GM18511 (cell line): ENCODE measurements around the gene SEC11C.

Experiments
- ATAC-seq: cut with Tn5 transposase; IDR thresholded peaks from one replicate; pipeline ENCODE4 v1.9.1; 2021; ENCODE audit warnings: mild to moderate bottlenecking, moderate library complexity; ENCODE audit not compliant: unreplicated experiment

SEC11C gene

GRCh38 chr18:59143441-59143840 is 3.8 kb downstream of the SEC11C start:
- ATAC-seq = peak; percentile 17

GRCh38 chr18:59144483-59144882 is 4.8 kb downstream of the SEC11C start:
- no peak for ATAC-seq

DNA sequence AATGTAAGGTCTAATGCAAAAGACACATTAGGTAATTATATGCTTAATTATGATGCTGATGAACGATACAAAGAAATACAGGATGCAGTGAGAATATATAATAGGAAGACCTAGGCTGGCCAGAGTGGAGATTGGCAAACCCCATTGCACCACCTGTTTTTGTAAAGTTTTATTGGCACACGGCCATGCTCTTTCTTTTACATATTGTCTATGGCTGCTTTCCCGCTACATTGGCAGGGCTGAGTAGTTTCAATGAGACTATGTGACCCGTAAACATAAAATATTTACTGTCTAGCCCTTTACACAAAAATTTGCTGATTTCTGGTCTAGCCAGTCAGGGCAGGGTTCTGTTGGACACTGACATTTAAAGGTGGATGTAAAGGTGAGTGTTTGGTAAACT is 5.4 kb downstream of the SEC11C start:
- no peak for ATAC-seq

DNA sequence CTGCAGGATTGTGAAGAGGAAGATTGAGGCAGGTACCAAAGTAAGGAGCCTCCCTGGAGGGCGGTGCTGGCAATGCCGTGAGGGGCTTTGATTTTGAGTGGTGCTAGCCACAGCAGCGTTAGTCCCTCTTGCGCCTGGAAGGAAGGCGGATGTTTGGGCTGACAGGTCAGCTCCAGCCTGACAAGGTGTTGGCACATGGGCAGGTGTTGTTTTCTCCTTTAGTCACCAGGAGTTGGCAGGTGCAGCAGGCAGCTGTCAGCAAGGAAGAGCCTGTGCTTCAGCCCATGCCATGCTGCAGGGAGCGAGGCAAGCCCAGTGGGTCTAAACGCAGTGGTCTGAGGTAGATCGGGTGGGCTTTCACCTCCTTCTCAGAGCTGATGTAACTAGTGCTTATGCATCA is 8.5 kb downstream of the SEC11C start:
- no peak for ATAC-seq

GRCh38 chr18:59149007-59149406 is 9.3 kb downstream of the SEC11C start:
- no peak for ATAC-seq

GRCh38 chr18:59149416-59149815 is 9.7 kb downstream of the SEC11C start:
- ATAC-seq = no peak

DNA sequence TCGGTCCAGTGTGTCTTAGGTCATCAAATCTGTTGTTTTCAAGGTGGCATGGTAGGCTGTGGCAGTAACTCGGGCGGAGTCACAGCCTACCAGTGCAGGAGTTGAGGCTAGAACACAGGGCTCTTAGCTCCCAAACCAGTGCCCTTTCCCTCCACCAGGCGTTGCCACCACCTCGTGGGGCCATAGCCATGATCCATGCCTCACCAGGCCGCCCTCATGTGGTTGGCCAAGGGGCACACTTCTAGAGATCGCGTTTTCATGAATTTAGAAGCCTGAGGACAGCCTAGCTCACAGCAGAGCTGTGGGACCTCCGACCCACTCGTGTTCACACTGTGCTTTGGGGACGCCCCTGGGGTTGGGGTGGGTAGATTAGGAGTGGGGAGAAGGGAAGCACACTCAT is 10.6 kb downstream of the SEC11C start:
- ATAC-seq = no peak

DNA sequence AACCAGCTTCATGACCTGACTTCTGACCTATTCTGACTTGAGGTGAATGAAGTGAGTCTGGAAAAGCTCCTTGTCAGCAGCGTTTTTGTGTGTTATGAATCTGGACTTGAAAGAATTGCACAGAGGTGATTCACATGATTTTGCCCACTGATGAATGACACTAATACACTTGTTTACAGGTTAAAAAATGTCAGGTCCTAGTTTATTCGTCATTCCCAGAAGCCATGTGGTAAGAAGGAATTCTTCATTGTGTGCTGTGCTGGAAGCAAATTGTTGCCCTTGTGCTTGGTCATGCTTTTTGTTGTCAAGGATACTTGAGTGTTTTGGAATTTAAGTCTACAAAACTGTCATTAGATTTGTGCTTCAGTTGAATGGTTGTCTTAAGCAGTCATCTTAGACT is 15.5 kb downstream of the SEC11C start:
- ATAC-seq = no peak

- no peak for ATAC-seq
Observed at GRCh38 chr18:59156316-59156715, 16.6 kb downstream of the SEC11C start.

DNA sequence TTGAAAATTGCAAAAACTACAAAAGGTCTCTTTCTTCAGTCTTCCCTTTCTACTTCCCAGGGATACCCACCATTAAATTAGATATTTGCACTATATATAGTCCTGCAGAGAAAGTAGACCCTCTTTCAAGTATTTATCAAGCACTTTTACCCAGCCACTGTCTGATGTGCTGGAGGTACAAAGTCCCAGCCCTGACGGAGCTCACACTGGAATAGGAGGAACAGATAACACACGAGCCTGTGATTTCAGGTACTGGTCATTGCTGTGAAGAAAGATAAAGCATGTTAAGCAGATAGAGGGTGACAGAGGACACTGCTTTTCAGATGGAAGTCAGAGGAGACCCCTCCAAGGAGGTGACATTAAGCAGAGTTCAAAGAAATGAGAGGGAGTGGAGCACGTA is 19.6 kb downstream of the SEC11C start:
- ATAC-seq = no peak

DNA sequence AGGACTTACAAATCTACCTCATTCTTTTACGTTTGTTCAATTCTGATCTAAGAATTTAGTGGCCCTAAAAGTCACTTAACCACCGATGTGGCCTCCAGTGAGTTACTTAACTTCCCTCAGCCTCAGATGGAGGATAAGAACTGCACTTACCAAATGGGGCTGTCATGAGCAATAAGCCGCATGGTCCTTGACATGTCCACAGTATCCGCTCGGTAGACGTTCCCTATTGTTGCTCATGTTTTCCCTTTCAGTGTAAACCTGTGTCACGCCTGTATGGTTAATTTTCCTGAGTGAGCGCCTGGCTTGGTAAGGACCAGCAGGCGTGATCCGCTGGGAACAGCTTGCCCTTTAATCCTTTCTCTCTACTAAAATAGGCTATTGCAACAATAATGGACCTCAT is 20.3 kb downstream of the SEC11C start:
- ATAC-seq = no peak

DNA sequence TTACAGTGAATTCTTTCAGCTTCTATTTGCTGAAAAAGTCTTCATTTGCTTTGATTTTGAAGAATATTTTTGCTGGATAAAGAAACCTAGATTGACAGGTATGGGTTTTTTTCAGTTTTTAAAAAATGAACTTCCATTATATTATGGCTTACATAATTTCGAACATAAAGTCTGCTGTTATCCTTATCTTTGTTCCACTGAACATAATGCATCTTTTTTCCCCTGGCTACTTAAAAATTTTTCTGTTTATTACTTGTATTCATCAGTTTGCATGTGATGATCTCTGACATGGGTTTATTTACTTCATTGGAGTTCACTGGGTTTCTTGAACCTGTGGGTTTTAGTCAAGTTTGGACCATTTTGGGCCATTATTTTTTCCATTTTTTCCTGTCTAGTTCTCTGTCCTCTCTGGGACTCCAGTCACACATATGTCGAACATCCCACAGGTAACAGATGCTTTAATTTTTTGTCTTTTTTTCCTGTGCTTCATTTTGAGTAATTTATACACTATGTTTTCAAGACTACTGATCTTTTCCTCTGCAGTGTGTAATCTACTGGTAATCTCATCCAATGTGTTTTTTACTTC is 33.1 kb downstream of the SEC11C start:
- no peak for ATAC-seq

GRCh38 chr18:59177485-59177884 is 37.8 kb downstream of the SEC11C start:
- no peak for ATAC-seq

GRCh38 chr18:59180150-59180845 is 40.6 kb downstream of the SEC11C start:
- ATAC-seq = no peak

- no peak for ATAC-seq
Observed at GRCh38 chr18:59182673-59183072, 43.0 kb downstream of the SEC11C start.

DNA sequence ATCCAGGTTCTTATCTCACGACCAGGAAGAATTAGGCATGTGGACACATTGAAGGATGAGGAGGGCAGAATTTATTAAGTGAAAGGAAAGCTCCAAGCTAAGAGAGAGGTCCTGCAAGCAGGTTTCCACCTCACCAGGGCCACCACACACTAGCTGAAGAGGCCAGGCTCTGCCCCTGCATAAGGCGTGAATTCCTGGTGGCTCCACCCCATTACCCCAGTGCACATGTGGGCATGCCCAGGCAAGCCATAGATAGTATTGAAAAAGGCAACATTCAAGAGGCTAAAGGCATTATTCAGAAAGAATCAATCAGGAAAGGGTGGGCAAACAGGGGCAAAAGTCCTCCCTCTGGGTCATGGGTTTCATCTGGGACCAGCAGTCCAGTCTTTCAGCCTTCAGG is 49.3 kb downstream of the SEC11C start:
- no peak for ATAC-seq

GRCh38 chr18:59189746-59190145 is 50.1 kb downstream of the SEC11C start:
- ATAC-seq = no peak

DNA sequence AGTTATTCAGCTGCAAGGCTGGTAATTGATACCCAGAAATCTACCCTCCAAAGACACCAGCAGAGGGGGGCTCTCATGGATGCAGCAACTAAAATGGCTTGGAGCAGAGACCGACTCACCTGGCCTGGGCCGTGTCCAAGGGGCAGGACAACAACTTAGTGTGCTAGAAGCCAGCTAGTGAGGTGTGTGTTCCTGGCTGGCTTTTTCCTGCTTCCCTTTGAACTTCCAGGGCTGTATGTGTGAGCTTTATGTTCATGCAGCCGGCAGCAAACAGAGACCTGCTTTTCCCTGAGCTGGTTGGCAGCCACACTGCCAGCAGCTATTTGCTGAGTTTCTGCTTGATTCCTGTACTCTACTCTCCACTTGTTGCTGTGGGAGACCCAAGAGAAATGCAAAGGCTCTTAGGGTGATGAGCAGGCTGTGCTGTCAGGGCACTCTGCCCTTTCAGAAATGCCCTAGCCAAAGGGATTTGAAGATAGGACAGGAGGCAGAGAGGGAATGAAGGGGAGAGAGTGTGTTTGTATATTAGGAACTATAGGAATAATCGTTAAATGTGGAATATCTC is 56.6 kb downstream of the SEC11C start:
- no peak for ATAC-seq

DNA sequence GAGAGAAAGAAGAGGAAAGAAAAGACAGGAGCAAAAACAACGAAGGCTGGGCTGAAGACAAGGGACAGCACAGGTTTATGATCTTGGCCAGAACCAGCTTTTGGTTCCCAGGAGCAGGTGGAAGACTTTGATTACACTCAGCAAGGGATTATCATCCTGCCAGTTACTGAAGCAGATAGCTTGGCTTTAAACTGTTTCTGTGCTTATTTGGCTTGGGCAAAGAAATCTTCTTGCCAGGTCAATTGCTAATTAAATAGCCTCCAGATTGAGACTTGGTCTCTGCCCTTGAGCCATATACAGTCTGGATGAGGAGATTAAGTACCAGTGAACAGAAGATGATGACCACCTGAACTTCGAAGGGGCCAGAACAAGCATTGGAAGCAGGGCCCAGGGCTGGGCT is 58.0 kb downstream of the SEC11C start:
- no peak for ATAC-seq

DNA sequence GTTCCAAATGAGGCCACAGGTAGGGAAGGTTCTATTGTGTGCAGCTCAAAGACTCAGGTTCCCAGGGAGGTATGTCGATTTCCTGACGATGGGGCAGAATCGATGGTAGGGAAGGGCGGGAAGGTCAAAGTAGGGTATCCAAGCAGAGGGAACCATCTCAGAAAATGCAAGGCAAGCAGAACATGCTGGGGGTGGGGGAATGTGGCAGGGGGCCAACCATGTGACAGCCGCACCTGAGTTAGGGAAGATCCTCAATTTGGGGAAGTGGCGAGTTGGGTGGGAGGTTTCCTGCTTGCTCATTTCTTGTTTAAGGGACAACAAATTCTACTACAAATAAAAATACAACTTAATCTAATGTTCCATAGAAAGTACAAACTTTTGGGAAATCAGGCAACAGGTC is 58.5 kb downstream of the SEC11C start:
- no peak for ATAC-seq

- ATAC-seq = no peak
Observed at GRCh38 chr18:59200787-59201186, 61.1 kb downstream of the SEC11C start.

DNA sequence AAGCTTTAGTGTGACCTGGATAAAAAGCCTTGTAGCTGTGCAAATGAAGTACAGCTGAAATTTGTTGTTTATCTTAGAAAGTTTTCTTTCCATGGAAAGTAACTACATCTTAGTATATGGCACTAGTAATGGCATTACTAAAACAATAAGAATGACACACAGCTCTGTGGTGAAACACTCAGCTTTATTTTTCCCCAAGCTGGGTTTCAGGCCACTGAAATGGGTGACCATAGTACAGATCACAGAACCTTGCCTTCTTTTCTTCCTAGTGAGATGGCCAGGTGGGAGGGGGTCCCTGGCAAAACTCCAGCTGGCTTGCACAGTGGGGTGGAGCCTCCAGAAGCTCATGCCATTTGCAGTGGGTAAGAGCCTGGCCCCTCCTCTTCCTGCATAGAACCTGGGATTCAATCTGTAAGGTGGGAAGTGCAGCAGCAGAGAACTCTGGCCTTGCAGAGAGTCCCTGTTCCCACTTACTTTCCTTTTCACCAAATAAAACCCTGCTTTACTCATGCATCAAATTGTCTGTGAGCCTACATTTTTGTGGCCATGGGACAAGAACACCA is 62.7 kb downstream of the SEC11C start:
- ATAC-seq = no peak
